HG03139 (cell line): ENCODE results near the gene COG5.
"Not testable (repeated sequence)": the region's sequence is repeated elsewhere in the genome, so short reads cannot be mapped to it uniquely, and the experiment has no call there.

Experiments used
- ATAC-seq: cut with Tn5 transposase; IDR thresholded peaks from one replicate; pipeline ENCODE4 v1.9.1; 2021; ENCODE audit not compliant: unreplicated experiment

COG5 gene

GRCh38 chr7:107284911-107285479 is 278.7 kb downstream of the COG5 start:
- ATAC-seq = no peak

- ATAC-seq = no peak
These were observed 286.4 kb downstream of the COG5 start for GRCh38 chr7:107277331-107277730.

- ATAC-seq = no peak
These were observed 287.4 kb downstream of the COG5 start for GRCh38 chr7:107276220-107276827.

GRCh38 chr7:107274506-107274905 is 289.2 kb downstream of the COG5 start:
- no peak for ATAC-seq

DNA sequence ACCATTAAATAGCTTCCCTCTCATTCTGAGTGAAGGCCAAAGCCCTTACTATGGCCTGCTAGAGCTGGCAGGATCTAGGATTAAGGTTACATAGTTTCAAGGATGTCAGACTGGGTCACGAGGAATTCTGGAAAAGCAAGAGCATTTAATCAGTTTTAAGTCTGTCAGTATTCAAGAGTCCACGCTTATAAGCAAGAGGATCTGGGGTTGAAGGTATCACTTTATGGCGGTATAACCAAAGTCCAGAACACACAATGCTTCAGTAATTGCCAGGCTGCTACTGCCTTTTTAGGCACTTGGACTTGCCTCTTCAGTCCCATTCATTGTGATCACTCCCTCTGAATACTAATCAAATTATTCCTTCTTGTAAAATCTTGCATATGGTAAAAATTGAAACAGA is 293.9 kb downstream of the COG5 start:
- no peak for ATAC-seq

DNA sequence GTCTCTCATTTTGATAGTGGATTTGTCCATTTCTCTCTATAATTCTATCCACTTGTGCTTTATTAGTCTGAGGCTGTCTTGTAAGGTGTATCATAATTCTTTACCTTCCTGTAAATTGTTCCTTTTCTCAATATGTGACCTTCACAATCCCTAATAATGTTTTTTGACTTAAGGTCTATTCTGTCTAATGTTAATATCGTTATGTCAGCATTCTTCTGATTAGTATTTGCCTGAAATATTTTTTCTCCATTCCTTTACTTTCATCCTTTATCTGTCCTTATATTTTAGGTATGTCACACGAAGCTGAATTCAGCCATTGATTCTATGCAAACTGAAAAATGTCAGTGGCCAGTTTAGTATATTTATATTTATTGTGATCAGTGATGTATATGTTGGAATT is 295.1 kb downstream of the COG5 start:
- no peak for ATAC-seq

DNA sequence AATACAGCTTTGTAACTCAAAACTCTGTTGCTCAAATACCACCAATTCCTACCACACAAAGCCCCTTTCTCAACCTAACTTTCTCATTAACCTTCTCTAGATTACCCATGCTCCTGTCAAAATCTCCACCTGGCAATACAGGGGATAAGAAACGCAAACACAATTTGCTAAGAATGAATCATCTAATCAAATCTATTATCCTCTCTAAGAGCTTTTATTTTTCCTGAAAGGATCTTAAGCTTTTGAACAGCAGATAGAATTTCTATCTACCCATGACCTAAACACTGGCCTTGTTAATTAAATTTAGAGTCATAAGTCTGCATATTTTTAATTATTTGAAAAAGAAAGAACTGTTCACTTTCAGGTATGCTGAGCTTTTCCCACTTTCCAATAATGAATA is 296.6 kb downstream of the COG5 start:
- ATAC-seq = no peak

DNA sequence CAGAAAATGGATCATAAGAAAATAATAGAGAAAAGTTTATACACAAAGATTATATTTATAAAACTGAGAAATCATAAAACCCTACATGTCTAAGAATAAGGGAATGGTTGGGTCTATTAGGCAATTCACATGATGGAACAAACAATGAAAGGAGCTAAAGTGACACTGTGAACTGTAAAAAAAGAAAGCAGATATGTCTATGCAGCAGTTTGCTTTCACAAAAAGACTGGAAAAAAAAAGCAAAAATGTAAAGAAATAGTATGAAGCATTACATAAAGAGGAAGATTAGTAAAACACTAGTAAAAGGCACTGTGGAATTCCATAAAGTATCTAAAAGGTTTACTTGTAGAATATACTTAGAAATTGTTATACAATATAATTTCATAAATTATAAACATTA is 299.0 kb downstream of the COG5 start:
- ATAC-seq = no peak

GRCh38 chr7:107262857-107263256 is 300.9 kb downstream of the COG5 start:
- ATAC-seq = no peak

DNA sequence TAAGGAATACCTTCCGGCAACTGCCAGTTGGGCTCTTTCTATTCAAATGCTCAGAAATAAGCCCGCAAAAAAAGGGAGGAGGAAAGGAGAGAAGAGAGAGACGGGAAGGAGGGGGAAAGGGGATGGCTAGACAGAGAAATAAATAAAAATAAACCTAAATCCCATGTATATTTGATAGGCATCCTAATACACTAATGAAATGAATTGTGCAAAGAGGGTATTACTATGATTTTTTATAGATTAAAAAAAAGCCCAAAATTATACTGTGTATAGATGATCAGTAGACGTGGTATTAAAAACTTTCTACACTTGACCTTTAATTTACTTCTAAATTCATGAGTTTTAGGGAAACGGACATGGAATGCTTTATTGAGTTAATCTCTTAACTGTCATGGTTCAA is 305.0 kb downstream of the COG5 start:
- ATAC-seq = no peak

GRCh38 chr7:107255602-107256001 is 308.1 kb downstream of the COG5 start:
- ATAC-seq = no peak

- ATAC-seq = no peak
These were observed 309.2 kb downstream of the COG5 start for GRCh38 chr7:107254398-107254985.

DNA sequence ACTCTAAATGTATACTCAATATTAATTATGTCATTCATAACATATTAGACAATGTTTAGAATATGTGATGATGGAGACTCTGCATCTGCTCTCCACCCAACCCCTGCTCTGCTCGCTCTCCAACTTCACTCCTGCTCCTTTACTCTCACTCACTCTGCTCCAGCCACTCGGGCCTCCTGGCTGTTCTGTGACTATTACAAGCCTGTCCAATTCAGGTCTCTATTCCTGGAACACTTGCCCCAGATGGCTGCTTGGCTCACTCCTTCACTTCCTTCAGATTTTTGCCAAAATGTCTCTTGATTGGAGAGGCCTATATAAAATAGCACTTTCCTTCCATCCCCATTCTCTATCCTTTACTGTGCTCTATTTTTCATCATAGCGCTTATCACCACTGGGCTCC is 310.1 kb downstream of the COG5 start:
- no peak for ATAC-seq

DNA sequence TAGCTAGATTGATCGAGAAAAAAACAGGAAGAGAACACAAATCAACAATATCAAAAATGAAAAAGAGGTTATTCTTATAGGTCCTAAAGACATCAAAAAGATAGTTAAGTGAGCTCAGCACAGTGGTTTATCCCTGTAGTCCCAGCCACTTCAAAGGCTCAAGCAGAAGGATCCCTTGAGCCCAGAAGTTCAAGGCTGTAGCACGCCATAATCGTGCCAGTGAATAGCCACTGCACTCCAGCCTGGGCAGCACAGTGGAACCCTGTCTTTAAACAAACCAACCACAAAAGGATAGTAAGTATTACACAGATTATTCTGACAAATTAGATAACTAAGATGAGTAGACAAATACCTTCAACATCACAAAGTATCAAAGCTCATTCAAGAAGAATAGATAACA is 311.8 kb downstream of the COG5 start:
- no peak for ATAC-seq

GRCh38 chr7:107248551-107249316 is 315.0 kb downstream of the COG5 start:
- no peak for ATAC-seq

DNA sequence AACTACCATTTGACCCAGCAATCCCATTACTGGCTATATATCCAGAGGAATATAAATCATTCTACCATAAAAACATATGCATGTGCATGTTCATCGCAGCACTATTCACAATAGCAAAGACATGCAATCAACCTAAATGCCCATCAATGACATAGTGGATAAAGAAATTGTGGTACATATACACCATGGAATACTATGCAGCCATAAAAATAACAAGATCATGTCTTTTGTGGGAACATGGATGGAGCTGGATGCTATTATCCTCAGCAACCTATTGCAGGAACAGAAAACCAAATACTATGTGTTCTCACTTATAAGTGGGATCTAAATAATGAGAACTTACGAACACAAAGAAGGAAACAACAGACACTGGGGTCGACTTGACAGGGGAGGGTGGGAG is 316.9 kb downstream of the COG5 start:
- ATAC-seq = not testable (repeated sequence)

- ATAC-seq = no peak
These were observed 319.1 kb downstream of the COG5 start for GRCh38 chr7:107244613-107245012.

DNA sequence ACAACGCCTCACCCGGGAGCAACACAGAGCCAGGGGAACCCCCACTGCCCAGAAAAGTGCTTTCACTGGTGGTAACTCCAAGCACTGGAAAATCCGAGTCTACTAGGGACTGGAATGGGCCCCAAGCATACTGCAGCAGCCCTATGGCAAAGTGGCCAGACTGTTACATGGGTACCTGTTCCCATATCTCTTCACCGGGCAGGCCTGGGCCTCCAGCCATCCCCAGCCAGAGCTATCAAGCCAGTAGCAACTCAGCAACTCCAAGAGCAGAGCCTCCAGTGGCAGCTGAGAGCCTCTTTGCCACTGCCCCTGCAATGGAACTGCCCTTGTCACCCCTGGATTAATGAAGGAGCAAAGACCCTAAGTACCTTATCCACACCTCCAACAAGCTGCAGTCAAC is 321.5 kb downstream of the COG5 start:
- no peak for ATAC-seq

GRCh38 chr7:107237451-107237850 is 326.3 kb downstream of the COG5 start:
- ATAC-seq = no peak

- ATAC-seq = no peak
These were observed 326.9 kb downstream of the COG5 start for GRCh38 chr7:107236862-107237261.

DNA sequence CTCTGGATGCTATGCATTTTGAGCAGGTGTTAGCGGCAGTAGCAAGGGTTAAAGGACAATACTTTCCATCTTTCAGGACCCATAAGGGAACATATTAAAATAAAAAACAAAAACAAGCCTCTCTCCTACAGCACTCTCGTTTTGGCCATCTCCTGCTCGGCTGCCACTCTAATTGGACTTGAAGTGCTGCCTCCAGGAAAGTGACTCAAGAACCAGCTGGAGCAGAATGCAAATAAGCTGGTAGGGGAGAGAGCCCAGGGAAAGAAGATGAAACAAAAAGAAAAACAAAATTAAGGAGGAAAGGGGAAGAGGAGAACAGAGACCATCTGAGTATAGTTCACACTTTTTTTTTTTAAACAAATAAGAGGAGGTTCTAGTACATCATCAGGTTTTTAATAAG is 329.3 kb downstream of the COG5 start:
- no peak for ATAC-seq

DNA sequence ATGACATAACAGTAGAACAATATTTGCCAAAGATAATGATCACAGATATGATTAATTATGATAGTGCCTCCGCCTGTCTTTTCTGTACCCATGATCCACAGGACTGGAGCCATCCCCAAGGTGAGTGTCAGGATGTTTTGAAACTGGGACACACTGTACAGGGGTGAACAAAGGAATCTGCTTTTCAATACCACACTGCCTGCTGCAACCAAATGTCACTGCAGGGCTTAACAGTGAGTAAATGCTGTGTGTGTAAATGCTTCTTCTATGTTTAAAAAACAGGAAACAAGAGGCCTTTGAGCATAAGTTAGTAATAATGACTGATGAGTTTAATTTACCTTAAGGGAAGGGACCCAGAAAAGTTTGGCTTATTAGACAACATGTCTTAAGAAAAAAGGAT is 329.7 kb downstream of the COG5 start:
- ATAC-seq = no peak
